ENCODE results near the gene CLCN3. TPM values are rescaled to one million over a fixed set of nuclear protein-coding genes. Genes with fewer than 3 reads are reported as not detected.

The CLCN3 gene
- total RNA-seq, 6 donors from 2014 or later = 16.2 to 54.4 (median 30.4) TPM

GRCh38 chr4:169758401-169758962 is 138.1 kb downstream of the CLCN3 start:
- 65 to 77% methylated on average over 11 of the region's 11 CpGs for WGBS, 2 donors
- Histone ChIP-seq H3K27me3 (no peaks in the 10 kb centered on the region), H3K4me3 (no peak overlapping the region), H3K4me1 (peaks cover 11 to 21% (median 14%) of the 10 kb centered on the region in 4 donors), H3K9me3 (no peaks in the 10 kb centered on the region), H3K36me3 (peaks cover 0 to 1% (median 0%) of the 10 kb centered on the region in 4 donors), H3K27ac (peak overlapping the region in 1 of 4 donors; percentile 82)
- no peak for TF ChIP-seq POLR2A (IDR thresholded peaks at IDR 0.05)
- no peak for TF ChIP-seq POLR2AphosphoS5 (IDR thresholded peaks at IDR 0.05)
- TF ChIP-seq, protein P1, sequence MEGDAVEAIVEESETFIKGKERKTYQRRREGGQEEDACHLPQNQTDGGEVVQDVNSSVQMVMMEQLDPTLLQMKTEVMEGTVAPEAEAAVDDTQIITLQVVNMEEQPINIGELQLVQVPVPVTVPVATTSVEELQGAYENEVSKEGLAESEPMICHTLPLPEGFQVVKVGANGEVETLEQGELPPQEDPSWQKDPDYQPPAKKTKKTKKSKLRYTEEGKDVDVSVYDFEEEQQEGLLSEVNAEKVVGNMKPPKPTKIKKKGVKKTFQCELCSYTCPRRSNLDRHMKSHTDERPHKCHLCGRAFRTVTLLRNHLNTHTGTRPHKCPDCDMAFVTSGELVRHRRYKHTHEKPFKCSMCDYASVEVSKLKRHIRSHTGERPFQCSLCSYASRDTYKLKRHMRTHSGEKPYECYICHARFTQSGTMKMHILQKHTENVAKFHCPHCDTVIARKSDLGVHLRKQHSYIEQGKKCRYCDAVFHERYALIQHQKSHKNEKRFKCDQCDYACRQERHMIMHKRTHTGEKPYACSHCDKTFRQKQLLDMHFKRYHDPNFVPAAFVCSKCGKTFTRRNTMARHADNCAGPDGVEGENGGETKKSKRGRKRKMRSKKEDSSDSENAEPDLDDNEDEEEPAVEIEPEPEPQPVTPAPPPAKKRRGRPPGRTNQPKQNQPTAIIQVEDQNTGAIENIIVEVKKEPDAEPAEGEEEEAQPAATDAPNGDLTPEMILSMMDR (IDR thresholded peaks at IDR 0.05) = no peak
- no peak for TF ChIP-seq EP300 (IDR thresholded peaks at IDR 0.05)
- ATAC-seq (ENCODE audit: low FRiP score in 2 of 2) (no peak), DNase-seq (no peak)

DNA sequence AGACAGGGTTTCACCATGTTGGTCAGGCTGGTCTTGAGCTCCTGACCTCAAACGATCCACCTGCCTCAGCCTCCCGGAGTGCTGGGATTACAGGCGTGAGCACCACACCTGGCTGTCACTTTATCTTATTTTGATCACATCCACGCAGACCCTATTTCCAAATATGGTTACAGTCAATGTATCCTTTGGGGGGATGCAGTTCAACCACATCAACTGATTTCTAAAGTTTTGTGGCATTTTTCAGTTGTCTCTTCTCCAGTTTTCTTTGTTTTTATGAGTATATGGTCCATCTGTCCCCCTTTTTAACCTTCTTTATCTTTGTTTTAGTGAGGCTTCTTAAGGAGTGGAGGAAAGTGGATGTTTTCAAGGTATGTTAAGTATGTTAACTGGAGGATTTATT is 141.5 kb downstream of the CLCN3 start:
- 65 to 68% methylated on average over 4 of the region's 4 CpGs for WGBS, 2 donors
- no peaks in the 10 kb centered on the region for H3K27me3 ChIP-seq
- no peak overlapping the region for H3K27ac ChIP-seq
- no peaks in the 10 kb centered on the region for H3K36me3 ChIP-seq
- ATAC-seq (ENCODE audit: low FRiP score in 2 of 2) (no peak), DNase-seq (no peak)
- peaks cover under 1 to 11% (median 3%) of the 10 kb centered on the region in 4 donors for H3K4me1 ChIP-seq
- no peak overlapping the region for H3K4me3 ChIP-seq
- TF ChIP-seq POLR2A (IDR thresholded peaks at IDR 0.05) = no peak
- TF ChIP-seq, protein P1 (IDR thresholded peaks at IDR 0.05) = no peak
- no peak for TF ChIP-seq POLR2AphosphoS5 (IDR thresholded peaks at IDR 0.05)
- TF ChIP-seq EP300 (IDR thresholded peaks at IDR 0.05) = no peak
- H3K9me3 ChIP-seq = no peaks in the 10 kb centered on the region

GRCh38 chr4:169765835-169766234 is 145.5 kb downstream of the CLCN3 start:
- H3K36me3 ChIP-seq = no peaks in the 10 kb centered on the region
- no peaks in the 10 kb centered on the region for H3K9me3 ChIP-seq
- 92% methylated on average over 2 of the region's 2 CpGs for WGBS, 2 donors
- no peak for TF ChIP-seq POLR2A (IDR thresholded peaks at IDR 0.05)
- no peak for TF ChIP-seq POLR2AphosphoS5 (IDR thresholded peaks at IDR 0.05)
- TF ChIP-seq EP300 (IDR thresholded peaks at IDR 0.05) = no peak
- TF ChIP-seq, protein P1 (IDR thresholded peaks at IDR 0.05) = no peak
- H3K27me3 ChIP-seq = no peaks in the 10 kb centered on the region
- H3K4me3 ChIP-seq = no peak overlapping the region
- H3K4me1 ChIP-seq = no peaks in the 10 kb centered on the region
- no peak for DNase-seq
- no peak for ATAC-seq (ENCODE audit: low FRiP score in 2 of 2)
- no peak overlapping the region for H3K27ac ChIP-seq

DNA sequence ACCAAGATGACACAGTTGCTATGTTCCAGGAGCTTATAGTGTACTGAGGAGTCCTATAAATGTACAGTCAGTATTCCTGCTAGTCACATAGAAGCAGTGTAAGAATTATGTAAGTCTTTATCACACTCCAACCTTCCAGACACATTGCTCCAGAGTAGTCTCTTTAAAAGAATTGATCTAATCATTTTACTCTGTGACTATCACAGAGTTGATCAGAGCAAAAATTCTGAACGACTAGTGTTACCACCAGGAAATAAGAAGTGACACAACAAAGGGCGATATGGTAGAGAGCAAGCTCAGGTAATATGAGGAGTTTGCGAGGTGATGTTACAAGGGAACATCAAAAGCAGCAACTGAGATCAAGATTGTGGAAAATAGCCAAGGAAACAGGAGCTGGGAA is 146.4 kb downstream of the CLCN3 start:
- Histone ChIP-seq H3K9me3 (no peaks in the 10 kb centered on the region), H3K4me3 (no peak overlapping the region), H3K4me1 (no peaks in the 10 kb centered on the region), H3K36me3 (no peaks in the 10 kb centered on the region), H3K27ac (no peak overlapping the region), H3K27me3 (no peaks in the 10 kb centered on the region)
- TF ChIP-seq, protein P1 (IDR thresholded peaks at IDR 0.05) = no peak
- no peak for TF ChIP-seq POLR2AphosphoS5 (IDR thresholded peaks at IDR 0.05)
- no peak for TF ChIP-seq EP300 (IDR thresholded peaks at IDR 0.05)
- TF ChIP-seq POLR2A (IDR thresholded peaks at IDR 0.05) = no peak
- no peak for ATAC-seq (ENCODE audit: low FRiP score in 2 of 2)
- WGBS, 2 donors = 77 to 81% methylated on average over 3 of the region's 3 CpGs
- no peak for DNase-seq

DNA sequence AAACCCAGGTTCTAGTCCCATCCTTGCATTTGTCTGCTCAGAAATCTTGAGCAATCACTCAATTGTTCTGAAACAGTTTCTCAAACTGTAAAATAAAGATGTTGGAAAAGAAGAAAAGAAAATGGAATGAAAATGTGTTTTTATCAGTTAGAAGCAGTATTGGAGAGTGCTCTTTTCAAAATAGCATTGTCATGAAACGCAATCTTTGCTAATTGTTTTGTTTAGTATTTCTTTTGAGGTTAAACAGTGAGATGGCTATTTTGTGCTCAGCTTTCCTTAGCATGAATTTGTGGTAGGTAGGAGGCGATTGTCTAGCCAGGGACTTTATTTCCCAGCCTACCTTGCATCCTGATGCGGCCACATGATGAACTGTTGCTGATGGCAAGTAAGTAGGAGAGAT is 148.0 kb downstream of the CLCN3 start:
- H3K27me3 ChIP-seq = no peaks in the 10 kb centered on the region
- DNase-seq = no peak
- ATAC-seq (ENCODE audit: low FRiP score in 2 of 2) = no peak

More for the DNA sequence above, 148.0 kb downstream of the CLCN3 start:
- WGBS, 2 donors = 88 to 90% methylated on average over 3 of the region's 3 CpGs
- H3K9me3 ChIP-seq = no peaks in the 10 kb centered on the region
- H3K4me1 ChIP-seq = no peaks in the 10 kb centered on the region
- no peak overlapping the region for H3K4me3 ChIP-seq
- no peaks in the 10 kb centered on the region for H3K36me3 ChIP-seq
- TF ChIP-seq, protein P1 (IDR thresholded peaks at IDR 0.05) = no peak
- no peak for TF ChIP-seq POLR2AphosphoS5 (IDR thresholded peaks at IDR 0.05)
- no peak for TF ChIP-seq EP300 (IDR thresholded peaks at IDR 0.05)
- no peak for TF ChIP-seq POLR2A (IDR thresholded peaks at IDR 0.05)
- no peak overlapping the region for H3K27ac ChIP-seq
